Measurements from ENCODE around the gene LRRC37B.
"Not testable (repeated sequence)": the region's sequence is repeated elsewhere in the genome, so short reads cannot be mapped to it uniquely, and the experiment has no call there.

The LRRC37B gene

DNA sequence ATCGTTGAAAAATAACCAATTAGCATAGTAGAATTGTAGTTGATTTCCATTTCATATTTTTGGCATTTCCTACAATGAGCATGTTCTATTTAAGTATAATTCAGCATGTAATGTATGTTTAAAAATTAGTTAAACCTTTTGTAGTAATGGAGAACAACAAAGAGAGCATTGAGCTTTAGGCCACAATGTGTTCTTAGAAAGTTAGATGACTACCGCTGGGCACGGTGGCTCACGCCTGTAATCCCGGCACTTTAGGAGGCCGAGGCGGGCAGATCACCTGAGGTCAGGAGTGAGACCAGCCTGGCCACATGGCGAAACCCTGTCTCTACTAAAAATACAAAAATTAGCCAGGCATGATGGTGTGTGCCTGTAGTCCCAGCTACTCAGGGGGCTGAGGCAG, 93.1 kb downstream of the LRRC37B start:
- DNase-seq: not testable (repeated sequence)

DNA sequence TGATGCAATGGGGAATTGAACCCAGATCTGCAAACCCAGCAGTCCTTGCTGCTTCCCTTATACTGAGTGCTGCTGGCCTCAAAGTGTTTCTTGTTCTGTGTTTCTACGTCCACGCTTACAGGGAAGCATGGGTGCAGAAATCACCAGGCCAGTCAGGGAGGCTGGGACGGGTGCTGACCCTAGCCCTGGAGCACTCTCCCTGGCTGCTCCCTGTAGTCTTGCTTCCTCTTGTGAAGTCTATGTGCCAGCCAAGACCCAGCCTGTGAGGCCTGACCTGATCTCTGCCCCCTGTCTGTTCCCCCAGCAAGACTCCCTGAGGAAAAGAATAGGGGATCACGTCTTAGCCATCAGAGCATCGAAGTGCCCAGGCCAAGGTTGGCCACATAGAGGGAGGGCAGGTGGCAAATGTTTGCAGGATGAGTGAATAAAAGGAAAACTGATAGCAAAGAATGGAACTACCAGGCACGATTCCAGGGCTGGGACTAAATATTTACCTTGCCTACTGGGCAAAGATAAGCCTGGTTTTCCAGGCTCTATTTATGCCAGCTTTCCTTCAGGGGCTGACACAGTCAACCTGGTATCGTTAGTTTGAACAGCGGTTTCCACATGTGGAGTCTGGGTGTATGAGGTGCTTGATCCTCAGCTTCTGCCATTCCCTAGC, 93.9 kb downstream of the LRRC37B start:
- no peak for DNase-seq

DNA sequence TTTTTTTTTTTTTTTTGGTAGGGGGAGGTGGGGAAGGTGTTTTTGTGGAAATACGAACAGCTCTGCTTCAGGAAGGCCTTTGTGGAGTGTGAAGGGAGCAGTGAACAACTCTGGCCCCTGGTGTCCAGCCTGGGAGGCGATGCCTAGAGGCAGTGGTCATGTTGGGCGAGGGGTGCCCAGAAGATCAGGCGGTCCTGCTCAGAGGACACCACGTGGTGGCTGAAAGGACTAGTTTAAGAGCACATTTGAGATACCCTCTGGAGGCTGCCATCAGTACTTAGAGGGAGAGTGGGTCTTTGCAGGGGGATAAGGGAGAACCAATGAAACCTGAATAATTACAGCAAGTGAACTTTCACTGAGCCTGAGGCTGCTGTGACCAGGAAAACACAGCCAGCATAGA, 95.0 kb downstream of the LRRC37B start:
- DNase-seq: no peak

DNA sequence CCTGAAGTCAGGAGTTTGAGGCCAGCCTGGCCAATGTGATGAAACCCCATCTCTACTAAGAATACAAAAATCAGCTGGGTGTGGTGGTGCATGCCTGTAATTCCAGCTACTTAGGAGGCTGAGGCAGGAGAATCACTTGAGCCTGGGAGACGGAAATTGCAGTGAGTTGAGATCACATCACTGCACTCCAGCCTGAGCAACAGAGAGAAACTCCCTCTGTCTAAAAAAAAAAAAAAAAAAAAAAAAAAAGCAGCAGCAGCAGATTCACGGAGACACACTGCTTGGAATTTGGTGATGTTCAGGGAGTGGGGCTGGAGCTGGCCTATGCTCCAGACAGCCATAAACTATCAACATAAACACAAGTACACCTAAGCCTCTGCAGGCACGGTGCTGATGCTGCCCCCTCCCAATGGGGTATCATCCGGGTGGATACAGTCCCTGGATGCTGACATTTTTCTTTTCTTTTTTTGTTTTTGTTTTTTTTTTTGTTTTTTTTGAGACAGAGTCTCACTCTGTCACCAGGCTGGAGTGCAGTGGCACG, 95.5 kb downstream of the LRRC37B start:
- no peak for DNase-seq
